HL-60/S4 treated with retinoic acid at 250 ng/mL for 4 days and 3 days (cell line): Measurements from ENCODE around the gene CDC25B.

Experiments used
- in situ Hi-C: fragments of 300-500 bp; cut with MboI; formaldehyde crosslinking; loops from 2 replicates; pipeline ENCODE4 v1.7.0; 2022; ENCODE audit warnings: low sequenced_read_pairs

CDC25B gene

DNA sequence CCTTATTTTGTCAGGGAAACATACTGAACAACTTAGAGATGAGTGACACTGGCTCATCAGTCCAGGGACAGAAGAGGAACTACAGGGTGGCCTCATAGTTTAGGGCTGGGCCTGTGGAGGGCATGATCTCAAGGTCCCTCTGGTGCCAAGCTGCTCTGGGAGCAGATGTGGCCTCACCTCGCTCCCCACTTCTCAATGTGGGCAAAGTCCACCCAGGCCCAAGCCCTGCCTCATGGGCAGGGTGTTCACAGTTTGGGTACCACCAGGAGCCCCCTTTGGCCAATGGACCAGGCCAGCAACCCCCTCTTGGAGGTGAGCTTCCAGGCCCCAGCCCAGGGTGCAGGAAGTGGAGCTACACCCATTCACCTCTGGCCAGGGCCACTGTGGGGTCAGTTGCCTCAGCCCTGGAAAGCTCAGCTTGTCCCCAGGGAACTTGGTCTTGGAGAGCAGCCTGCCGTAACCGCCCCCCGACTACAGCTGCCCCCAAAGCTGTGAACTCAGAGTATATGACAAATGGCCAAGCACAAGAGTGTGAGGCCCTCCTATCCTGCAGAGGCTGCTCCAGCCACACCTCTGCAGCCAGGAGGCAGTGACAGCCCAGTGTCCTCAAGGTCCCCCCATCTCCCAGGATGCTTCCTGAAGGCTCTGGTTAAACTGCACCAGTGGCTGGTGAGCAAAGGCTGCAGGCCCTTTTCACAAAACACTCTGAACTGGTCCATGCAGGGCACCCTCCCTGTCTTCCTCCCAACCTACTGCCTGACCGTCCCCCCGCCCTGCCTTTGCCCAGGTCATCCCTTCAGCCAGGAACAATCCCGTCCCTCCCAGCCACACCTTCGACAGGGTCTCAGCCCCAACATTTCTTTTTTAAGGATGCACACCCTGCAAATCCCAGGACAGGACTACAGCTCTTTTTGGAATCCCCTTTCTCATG is 32.2 kb upstream of the CDC25B start:
- in situ Hi-C loops, result no loop called here

GRCh38 chr20:3764659-3765058 is 31.5 kb upstream of the CDC25B start:
- in situ Hi-C loops, result no loop called here

DNA sequence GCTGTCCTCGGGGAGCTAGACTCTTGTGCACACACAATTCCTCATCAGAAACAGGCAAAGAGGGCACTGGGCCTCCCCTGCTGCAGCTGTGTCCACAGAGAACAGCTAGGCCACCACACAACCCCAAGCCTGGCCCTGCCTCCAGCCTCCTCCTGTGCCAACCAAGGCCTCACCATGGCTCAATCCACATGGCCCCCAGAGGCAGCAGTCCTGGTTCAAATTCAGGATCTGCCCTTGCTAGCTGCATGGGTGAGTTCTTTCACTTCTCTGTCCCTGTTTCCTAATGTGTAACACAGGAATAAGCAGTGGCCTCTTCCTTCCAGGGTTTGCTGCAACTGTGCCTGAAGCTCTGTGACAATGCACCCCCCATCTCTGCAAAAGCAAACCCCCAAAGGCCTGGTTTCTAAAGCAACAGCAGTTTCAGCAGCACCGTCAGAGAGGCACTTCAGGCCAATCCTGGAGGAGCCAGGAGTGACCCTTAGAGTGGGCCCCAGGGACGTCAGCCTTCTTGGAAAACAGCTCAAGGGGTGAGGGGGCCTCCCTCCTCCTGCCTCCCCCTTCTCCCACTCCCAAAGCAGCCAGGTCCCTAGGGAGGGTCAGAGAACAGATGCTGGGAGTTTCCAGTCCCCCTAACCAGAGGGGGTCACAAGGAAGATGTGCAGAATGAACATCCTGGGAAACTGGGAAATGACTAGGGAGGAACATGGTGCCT is 30.8 kb upstream of the CDC25B start:
- in situ Hi-C loops, result no loop called here

DNA sequence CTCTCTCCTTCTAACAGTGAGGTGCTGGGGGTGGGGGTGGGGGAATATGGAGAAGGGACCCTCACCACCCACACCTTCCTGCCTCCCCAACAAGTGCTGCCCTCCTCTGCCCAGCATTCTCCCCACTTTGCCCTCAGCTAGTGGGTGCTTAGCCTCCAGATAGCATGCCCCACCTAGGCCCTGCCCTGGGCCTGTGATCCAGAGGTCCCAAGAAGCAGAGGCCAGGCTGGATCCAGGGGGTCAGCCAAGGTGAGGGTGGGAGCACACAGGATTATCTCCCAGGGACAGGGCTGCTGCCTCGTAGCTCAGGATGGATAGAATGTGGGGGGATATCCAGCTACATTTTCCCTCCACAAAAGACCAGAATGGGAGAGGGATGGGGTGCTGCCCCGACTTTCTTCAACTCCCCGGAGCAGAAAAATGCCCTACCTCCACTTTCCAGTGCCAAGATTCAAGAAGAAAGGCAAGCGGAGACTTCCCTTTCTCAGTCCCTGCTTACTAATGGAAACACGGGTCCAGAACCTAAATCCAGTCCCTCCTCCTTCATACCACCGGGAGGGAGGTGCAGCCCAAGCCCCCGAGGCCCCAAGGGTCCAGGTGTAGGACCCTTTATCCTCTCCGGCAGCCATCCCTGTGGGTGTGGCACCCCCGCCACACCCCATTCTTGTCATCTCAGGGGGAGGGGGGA is 29.5 kb upstream of the CDC25B start:
- in situ Hi-C loops, result no loop called here

DNA sequence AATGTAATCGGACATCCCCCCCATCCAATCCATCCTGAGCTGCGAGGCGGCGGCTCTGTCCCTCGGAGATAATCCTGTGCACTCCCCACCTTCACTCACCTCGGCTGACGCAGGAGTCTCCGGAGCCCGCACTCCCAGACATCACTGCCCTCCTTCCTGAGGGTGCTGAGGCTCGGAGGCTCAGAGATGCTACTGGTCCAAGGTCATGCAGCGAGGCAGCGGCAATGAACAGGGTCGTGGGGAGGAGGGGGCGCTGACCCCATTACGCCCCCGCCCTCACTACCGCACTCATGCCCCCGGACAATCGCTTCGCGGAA is 29.0 kb upstream of the CDC25B start:
- in situ Hi-C loops, result no loop called here

GRCh38 chr20:3767427-3768341 is 28.4 kb upstream of the CDC25B start, which contains the start of gene ADISSP:
Gene ADISSP (minus strand): TSS chr20:3767753. CDS start chr20:3760100, 7,653 bp downstream.
- in situ Hi-C loops, result no loop called here

DNA sequence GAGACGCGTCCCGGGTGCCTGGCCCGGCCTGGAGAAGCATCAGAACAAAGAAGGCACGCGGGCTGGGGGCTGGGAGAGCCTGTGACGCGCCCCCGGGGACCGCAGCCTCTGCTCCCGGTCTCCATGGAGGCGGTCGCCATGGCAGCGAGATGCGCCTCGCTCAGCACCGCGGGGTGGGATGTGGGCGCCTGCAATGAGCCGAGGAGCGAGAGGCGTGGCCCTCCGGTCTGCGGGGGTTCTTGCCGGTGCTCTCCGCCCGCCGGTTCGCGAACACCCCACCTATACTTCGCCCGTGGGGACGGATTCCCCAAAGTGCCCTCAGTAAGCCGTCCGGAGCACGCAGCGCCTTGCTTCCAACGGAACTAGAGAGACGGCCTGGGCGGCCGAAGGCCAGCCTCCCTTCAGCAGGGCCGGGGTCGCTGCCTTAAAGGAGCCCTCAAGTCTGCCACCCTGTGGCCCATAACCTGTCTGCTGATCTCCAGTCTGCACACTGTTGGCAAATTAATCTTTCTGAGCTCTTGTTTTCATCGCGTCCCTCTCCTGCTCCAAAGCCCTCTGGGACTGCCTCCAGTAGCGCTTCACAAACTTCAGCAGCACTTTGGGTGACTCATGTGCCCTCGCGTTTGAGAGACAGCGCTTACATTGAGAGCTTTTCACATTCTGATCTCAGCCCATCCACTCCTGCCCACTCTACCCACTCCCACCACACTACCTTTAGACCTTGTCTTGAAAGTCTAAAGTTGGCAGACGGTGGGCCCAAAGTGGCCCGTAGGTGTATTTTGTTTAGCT is 27.6 kb upstream of the CDC25B start:
- in situ Hi-C loops, result no loop called here

GRCh38 chr20:3771552-3772058 is 24.5 kb upstream of the CDC25B start:
- in situ Hi-C loops, result no loop called here

GRCh38 chr20:3775457-3776108 is 20.5 kb upstream of the CDC25B start:
- in situ Hi-C loops, result no loop called here

DNA sequence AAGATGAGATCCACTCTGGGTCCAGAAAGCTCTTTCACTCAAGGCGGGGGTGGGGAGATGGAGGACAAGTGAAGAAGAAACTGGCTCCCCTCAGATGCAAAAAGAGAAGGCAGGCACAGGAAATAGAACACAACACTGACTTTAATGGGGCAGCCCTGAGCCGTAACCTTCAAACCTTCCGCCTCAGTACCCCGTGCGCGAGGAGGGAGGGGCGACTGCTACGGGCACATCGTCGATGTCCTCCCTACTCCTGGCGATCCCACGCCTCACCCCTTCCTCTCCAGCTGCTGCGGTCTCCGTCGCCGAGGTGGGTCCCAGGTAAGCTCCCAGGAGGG is 18.8 kb upstream of the CDC25B start:
- in situ Hi-C loops, result no loop called here

DNA sequence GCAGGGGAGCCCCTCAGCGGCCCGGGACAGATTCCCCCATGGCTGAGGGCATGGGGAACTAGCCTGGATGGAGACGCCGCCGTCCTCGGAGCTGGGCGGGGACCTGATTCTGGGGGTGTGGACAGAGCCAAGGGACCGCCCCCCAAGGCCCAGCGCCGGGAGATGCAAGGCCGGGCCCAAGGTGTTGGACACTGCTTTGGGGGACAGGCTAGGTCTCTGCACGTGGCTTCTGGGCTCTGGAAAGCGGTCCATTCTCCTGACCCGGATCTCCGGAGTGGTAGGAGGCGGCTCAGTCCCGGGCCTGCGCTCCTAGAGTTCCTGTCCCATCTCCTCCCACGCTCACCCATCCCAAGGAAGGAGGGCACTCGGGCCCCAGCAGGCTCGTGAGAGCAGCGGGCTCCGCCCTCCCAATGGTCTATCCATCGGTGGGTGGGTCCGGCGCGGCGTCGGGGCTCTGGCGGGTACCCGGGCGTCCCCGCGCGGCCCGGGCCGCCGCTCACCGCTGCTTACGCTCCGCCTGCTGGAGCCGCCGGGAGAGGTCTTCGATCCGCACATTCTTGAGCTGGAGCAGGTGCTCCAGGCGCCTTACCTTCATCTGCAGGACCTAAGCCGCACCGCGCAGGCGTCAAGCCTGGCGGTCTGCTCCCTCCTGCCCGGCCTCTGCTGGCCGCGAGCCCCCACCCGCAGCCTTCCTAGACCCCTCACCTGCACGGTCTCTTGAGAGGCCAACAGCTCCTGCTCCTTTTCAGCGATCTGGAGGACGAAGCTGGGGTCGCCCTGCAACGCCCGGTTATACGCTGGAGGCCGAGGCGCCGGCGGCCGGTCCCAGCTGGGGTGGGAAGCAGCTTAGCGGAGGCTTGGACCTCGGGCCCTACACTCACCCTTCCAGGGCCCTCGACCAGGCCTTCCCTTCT is 18.1 kb upstream of the CDC25B start:
- in situ Hi-C loops, result no loop called here

GRCh38 chr20:3778976-3779375 is 17.1 kb upstream of the CDC25B start:
- in situ Hi-C loops, result no loop called here

DNA sequence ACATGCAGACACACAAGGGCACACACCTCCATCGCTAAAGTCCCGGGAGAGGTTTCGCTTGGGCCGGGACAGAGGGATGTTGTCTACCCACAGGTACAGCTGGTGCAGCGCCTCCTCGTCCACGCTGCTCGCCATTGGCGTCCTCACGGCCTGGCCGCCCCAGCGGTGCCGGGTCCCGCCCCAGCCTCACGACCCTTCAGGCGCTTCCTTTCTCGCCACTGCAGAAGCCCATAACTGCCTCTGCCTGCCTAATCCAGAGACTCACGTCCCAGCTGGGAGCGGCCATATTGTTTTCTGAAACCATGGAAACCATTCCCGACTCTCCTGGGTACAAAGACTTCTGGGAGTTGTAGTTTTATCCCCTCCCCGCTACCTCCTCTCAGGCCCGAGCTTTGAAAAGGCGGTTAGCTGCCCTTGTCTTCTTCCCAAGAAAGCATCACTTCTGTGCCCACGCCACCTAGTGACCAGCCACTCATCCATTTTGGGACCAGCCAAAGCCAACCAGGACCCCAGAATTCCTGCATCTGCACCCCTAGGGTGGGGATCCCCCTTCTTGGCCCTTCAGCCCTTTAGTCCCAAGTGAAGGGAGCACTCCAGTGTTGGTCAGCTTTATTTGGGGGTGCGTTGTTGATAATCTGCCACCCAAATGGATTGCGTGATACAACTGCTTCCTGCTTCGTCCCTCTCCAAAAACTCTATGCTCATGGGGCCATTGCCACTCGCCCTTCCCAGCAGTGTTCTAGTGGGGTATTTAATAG is 14.8 kb upstream of the CDC25B start, which contains the start of gene SPEF1:
Gene SPEF1 (minus strand): TSS at position 296 of the 758 bp plus-strand sequence. CDS start 161 bp downstream, at position 135.
- in situ Hi-C loops, result no loop called here

- in situ Hi-C loops, result no loop called here
Measured at GRCh38 chr20:3782597-3782996, 13.5 kb upstream of the CDC25B start.

DNA sequence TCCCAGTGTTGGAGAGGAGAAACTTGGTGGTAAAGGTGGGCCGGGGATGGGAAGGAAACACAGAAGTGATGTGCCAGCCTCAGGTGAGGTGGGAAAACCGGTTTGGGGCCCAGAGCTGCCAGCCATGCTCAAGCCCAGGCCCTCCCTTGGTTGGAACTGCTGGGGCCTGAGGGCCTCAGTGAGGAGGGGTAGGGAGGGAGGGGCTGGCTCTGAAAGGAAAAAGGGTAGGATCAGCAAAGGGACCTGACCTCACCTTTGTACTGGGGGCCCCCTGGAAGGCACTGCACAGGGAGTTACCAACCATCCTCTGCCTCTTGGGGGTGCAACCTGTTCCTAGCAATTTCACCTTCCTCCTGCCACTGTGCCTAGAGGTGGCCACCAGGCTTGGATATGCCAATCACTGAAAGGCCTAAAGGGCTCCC is 13.0 kb upstream of the CDC25B start:
- in situ Hi-C loops, result no loop called here

- in situ Hi-C loops, result no loop called here
Measured at GRCh38 chr20:3783511-3784195, 12.5 kb upstream of the CDC25B start.
